ENCODE data around the gene HTR2A.

Gene HTR2A

GRCh38 chr13:46894568-46894967 lies 2.3 kb downstream of the HTR2A start:
- no peaks in the 10 kb centered on the region for H3K9me3 Mint-ChIP-seq

GRCh38 chr13:46893798-46894560 lies 2.9 kb downstream of the HTR2A start:
- Mint-ChIP-seq H3K36me3 (ENCODE audit: low read depth) (no peaks in the 10 kb centered on the region), H3K27me3 (peaks cover 57% of the 10 kb centered on the region), H3K4me3 (peak overlapping the region; percentile 67), H3K27ac (no peak overlapping the region), H3K4me1 (peaks cover 6% of the 10 kb centered on the region), H3K9me3 (no peaks in the 10 kb centered on the region)
- ATAC-seq (peak; percentile 78), DNase-seq (peak; percentile 77)

More at GRCh38 chr13:46894568-46894967, 2.3 kb downstream of the HTR2A start:
- Mint-ChIP-seq H3K27me3 (peaks cover 54% of the 10 kb centered on the region), H3K36me3 (ENCODE audit: low read depth) (no peaks in the 10 kb centered on the region), H3K27ac (no peak overlapping the region), H3K4me3 (peak overlapping the region; percentile 41), H3K4me1 (peaks cover 6% of the 10 kb centered on the region)
- ATAC-seq (peak; percentile 21), DNase-seq (no peak)

- H3K9me3 Mint-ChIP-seq = no peaks in the 10 kb centered on the region
- H3K4me3 Mint-ChIP-seq = peak overlapping the region; percentile 67
- ATAC-seq (no peak), DNase-seq (no peak)
- peaks cover 60% of the 10 kb centered on the region for H3K27me3 Mint-ChIP-seq
- H3K36me3 Mint-ChIP-seq (ENCODE audit: low read depth) = no peaks in the 10 kb centered on the region
- H3K27ac Mint-ChIP-seq = no peak overlapping the region
- peaks cover 6% of the 10 kb centered on the region for H3K4me1 Mint-ChIP-seq
Measured at GRCh38 chr13:46893221-46893740, 3.6 kb downstream of the HTR2A start.

- Mint-ChIP-seq H3K27me3 (peaks cover 43% of the 10 kb centered on the region), H3K9me3 (no peaks in the 10 kb centered on the region), H3K36me3 (ENCODE audit: low read depth) (no peaks in the 10 kb centered on the region), H3K4me1 (no peaks in the 10 kb centered on the region), H3K27ac (no peak overlapping the region), H3K4me3 (no peak overlapping the region)
- no peak for ATAC-seq
- DNase-seq = no peak
Measured at GRCh38 chr13:46885018-46885417, 11.8 kb downstream of the HTR2A start.

GRCh38 chr13:46884531-46884930 lies 12.3 kb downstream of the HTR2A start:
- no peak for ATAC-seq
- H3K27ac Mint-ChIP-seq = no peak overlapping the region
- H3K27me3 Mint-ChIP-seq = peaks cover 40% of the 10 kb centered on the region
- H3K36me3 Mint-ChIP-seq (ENCODE audit: low read depth) = no peaks in the 10 kb centered on the region
- H3K4me3 Mint-ChIP-seq = no peak overlapping the region
- no peak for DNase-seq
- no peaks in the 10 kb centered on the region for H3K9me3 Mint-ChIP-seq
- no peaks in the 10 kb centered on the region for H3K4me1 Mint-ChIP-seq

- Mint-ChIP-seq H3K27ac (no peak overlapping the region), H3K9me3 (no peaks in the 10 kb centered on the region), H3K27me3 (peaks cover 42% of the 10 kb centered on the region), H3K36me3 (ENCODE audit: low read depth) (no peaks in the 10 kb centered on the region), H3K4me1 (no peaks in the 10 kb centered on the region), H3K4me3 (no peak overlapping the region)
- DNase-seq = no peak
- ATAC-seq = no peak
Measured at GRCh38 chr13:46881621-46882020, 15.2 kb downstream of the HTR2A start.

DNA sequence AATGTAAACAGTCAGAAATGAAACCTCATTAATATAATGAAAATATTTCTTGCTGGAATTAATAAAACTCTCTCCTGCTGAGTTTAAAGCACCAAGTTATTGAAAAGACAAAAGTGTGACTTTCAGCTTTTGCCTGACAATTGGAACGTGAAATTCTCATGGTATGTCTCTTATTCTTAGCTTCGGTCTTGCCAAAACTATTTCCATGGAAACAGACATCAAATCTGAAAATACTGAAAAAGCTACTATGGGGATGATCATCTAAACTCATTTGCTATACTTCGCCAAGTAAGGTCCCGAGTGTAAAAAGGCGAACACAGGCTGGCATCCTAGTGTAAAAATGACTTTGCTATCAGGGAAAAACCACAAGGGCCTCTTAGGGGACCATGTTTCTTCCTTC lies 22.8 kb downstream of the HTR2A start:
- no peaks in the 10 kb centered on the region for H3K4me1 Mint-ChIP-seq
- no peak for ATAC-seq
- no peaks in the 10 kb centered on the region for H3K9me3 Mint-ChIP-seq
- H3K4me3 Mint-ChIP-seq = no peak overlapping the region
- peaks cover 20% of the 10 kb centered on the region for H3K27me3 Mint-ChIP-seq
- no peaks in the 10 kb centered on the region for H3K36me3 Mint-ChIP-seq (ENCODE audit: low read depth)
- H3K27ac Mint-ChIP-seq = no peak overlapping the region
- DNase-seq = no peak

DNA sequence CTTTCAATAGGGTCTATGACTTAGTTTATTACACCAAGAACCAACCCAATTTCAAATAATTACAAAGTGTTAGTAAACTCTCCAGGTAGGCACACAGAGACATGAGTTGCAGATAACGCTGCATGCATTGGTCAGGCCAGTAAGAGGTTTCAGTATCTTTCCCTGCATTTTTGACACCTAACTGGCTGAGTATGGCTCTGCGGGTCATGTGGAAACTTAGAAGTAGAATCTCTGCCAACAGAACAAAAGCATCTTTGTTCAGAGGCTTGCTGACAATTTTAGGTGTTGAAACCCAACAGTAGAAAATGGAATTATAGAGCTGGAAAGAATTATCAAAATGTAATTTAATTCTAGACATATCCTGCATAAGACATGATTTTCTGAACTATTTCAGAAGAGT lies 25.3 kb downstream of the HTR2A start:
- no peak for DNase-seq

DNA sequence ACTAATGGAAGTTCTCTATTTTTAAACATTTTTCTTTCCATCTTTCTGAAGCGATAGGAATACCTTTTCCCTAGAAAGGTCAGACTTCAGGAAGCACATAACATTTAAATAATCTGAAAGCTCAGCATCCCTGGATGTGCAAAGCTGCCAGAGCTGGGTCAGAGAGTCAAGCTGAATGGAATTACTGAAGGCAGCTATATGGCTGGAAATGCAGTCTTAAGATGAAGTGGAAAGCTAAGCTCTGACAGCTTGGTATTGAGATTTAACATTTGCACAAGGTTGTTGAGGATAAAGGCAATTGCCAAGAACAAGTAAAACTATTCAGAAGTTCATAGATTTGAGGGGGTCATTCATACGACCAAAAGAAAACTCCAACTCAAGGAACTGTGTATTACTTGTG lies 28.8 kb downstream of the HTR2A start:
- no peaks in the 10 kb centered on the region for H3K36me3 Mint-ChIP-seq (ENCODE audit: low read depth)
- H3K27ac Mint-ChIP-seq = no peak overlapping the region
- no peaks in the 10 kb centered on the region for H3K9me3 Mint-ChIP-seq
- ATAC-seq = no peak
- no peak for DNase-seq
- H3K4me3 Mint-ChIP-seq = no peak overlapping the region
- no peaks in the 10 kb centered on the region for H3K4me1 Mint-ChIP-seq
- peaks cover 7% of the 10 kb centered on the region for H3K27me3 Mint-ChIP-seq

More for the DNA sequence above, 25.3 kb downstream of the HTR2A start:
- H3K27ac Mint-ChIP-seq = no peak overlapping the region
- no peak overlapping the region for H3K4me3 Mint-ChIP-seq
- H3K27me3 Mint-ChIP-seq = peaks cover 7% of the 10 kb centered on the region
- no peaks in the 10 kb centered on the region for H3K36me3 Mint-ChIP-seq (ENCODE audit: low read depth)
- no peaks in the 10 kb centered on the region for H3K9me3 Mint-ChIP-seq
- no peaks in the 10 kb centered on the region for H3K4me1 Mint-ChIP-seq
- ATAC-seq = no peak

DNA sequence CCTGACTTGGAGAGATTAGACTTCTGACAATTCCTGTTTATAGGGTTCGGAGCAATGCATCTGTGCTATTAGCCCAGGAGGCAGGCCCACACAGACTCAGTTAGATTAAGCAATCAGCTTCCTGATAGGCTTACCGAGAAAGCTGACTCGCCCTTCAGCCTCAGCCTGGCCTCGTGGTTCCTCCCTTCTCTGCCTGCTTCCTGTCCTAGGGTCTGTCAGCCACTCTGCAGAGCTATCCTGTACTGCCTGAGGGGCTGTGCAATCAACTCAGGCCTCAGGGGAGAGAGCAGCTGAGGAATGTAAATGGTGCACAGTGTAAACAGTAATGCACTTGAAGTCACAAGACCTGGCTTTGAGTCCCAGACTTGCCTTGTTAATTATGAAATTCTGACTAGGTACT lies 30.7 kb downstream of the HTR2A start:
- H3K27ac Mint-ChIP-seq = no peak overlapping the region
- ATAC-seq (peak; percentile 46), DNase-seq (no peak)
- H3K36me3 Mint-ChIP-seq (ENCODE audit: low read depth) = no peaks in the 10 kb centered on the region
- no peaks in the 10 kb centered on the region for H3K9me3 Mint-ChIP-seq
- no peak overlapping the region for H3K4me3 Mint-ChIP-seq
- peaks cover 4% of the 10 kb centered on the region for H3K27me3 Mint-ChIP-seq
- no peaks in the 10 kb centered on the region for H3K4me1 Mint-ChIP-seq

GRCh38 chr13:46864941-46865340 lies 31.9 kb downstream of the HTR2A start:
- Mint-ChIP-seq H3K4me3 (no peak overlapping the region), H3K27ac (no peak overlapping the region), H3K9me3 (no peaks in the 10 kb centered on the region), H3K27me3 (peaks cover 4% of the 10 kb centered on the region), H3K4me1 (no peaks in the 10 kb centered on the region), H3K36me3 (ENCODE audit: low read depth) (no peaks in the 10 kb centered on the region)
- DNase-seq (no peak), ATAC-seq (no peak)

- Mint-ChIP-seq H3K4me1 (no peaks in the 10 kb centered on the region), H3K27ac (no peak overlapping the region), H3K4me3 (no peak overlapping the region), H3K9me3 (no peaks in the 10 kb centered on the region), H3K27me3 (no peaks in the 10 kb centered on the region), H3K36me3 (ENCODE audit: low read depth) (no peaks in the 10 kb centered on the region)
- ATAC-seq (no peak), DNase-seq (no peak)
Measured at GRCh38 chr13:46861959-46862358, 34.9 kb downstream of the HTR2A start.

DNA sequence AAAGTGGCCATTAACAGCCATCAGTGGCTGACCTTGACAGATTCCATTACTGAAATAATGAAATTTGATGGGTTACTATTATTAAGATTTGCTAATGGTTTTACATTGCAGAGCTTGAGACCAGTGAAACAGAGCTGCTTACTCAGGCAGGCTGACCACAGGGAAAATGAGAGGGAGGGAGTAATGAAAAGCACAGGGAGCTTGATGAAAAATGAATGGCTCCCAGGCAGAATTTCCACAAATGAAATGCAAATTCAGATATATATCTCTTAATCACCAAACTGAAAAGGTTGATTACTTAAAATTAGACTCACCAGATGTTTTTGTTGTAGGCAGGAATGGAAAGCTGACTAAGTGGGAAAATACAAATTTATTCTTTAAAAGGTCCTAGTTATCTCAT lies 36.1 kb downstream of the HTR2A start:
- no peaks in the 10 kb centered on the region for H3K9me3 Mint-ChIP-seq
- ATAC-seq (no peak), DNase-seq (no peak)
- no peaks in the 10 kb centered on the region for H3K27me3 Mint-ChIP-seq
- no peak overlapping the region for H3K4me3 Mint-ChIP-seq
- no peaks in the 10 kb centered on the region for H3K36me3 Mint-ChIP-seq (ENCODE audit: low read depth)
- no peaks in the 10 kb centered on the region for H3K4me1 Mint-ChIP-seq
- H3K27ac Mint-ChIP-seq = no peak overlapping the region

DNA sequence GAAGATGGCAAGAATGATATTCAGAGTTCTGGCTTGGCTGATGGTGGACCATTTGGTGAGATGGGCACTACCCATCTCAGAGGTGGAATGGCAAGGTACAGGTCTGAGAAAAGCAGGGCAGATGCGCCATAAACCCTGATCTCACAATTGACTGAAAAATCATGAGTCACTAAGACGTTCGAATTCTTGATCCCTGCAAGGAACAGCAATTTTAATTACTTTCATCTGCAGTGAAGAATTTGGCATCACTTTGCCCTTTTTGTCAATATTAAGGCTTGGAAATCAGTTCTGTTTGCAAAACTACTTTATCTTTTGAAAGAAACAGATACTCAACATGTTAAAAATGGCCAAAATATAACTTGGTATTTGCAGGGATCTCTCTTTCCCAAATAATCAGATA lies 38.1 kb downstream of the HTR2A start:
- ATAC-seq = no peak
- Mint-ChIP-seq H3K27ac (no peak overlapping the region), H3K9me3 (no peaks in the 10 kb centered on the region)

DNA sequence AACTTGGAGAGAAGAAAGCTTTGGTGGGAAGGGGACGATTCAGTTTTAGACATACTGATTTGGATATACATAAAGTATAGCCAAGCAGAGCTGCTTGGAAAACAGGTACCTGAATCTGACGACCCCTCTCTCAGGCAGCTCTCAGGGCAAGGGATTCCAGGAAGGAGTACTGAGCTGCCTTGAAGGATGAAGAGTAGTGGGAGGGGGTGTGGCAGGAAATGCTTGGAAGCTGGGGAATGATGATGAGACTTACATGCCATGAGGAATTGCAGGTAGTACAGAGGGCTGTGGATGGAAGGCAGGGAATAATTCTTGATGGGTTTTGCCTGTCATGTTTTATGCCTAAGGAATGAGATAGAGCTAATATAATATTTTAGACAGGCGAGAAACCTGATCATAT lies 38.7 kb downstream of the HTR2A start:
- H3K36me3 Mint-ChIP-seq (ENCODE audit: low read depth) = no peaks in the 10 kb centered on the region
- no peak overlapping the region for H3K4me3 Mint-ChIP-seq
- ATAC-seq (no peak), DNase-seq (no peak)
- no peaks in the 10 kb centered on the region for H3K27me3 Mint-ChIP-seq
- no peak overlapping the region for H3K27ac Mint-ChIP-seq
- H3K9me3 Mint-ChIP-seq = no peaks in the 10 kb centered on the region
- no peaks in the 10 kb centered on the region for H3K4me1 Mint-ChIP-seq

More for the DNA sequence above, 38.1 kb downstream of the HTR2A start:
- H3K36me3 Mint-ChIP-seq (ENCODE audit: low read depth) = no peaks in the 10 kb centered on the region
- no peaks in the 10 kb centered on the region for H3K4me1 Mint-ChIP-seq
- no peak for DNase-seq
- H3K27me3 Mint-ChIP-seq = no peaks in the 10 kb centered on the region
- H3K4me3 Mint-ChIP-seq = no peak overlapping the region

Data from activated naive CD8-positive, alpha-beta T cell treated with anti-CD3 and anti-CD28 coated beads, Interleukin-2, amount 50 U/mL, for 24 hours (primary cell).